OCI-LY7 (cell line): ENCODE data around the gene USH2A.

Source experiments
- EZH2phosphoT487 ChIP-seq: fragments of 200-600 bp; sonication (generic); IDR thresholded peaks from 2 replicates; pipeline ENCODE4 v1.6.1; 2018; ENCODE audit warnings: low read depth, borderline replicate concordance, mild to moderate bottlenecking, mixed run types, antibody characterized with exemption, low read length, moderate library complexity, mixed read lengths
- TF ChIP-seq, protein P1 (sequence below): fragments of 200-600 bp; sonication (generic); conservative IDR thresholded peaks from 2 replicates; pipeline ENCODE4 v1.5.1; 2014; ENCODE audit warnings: mild to moderate bottlenecking, antibody characterized with exemption, low read length, moderate library complexity, mixed read lengths

DNA sequence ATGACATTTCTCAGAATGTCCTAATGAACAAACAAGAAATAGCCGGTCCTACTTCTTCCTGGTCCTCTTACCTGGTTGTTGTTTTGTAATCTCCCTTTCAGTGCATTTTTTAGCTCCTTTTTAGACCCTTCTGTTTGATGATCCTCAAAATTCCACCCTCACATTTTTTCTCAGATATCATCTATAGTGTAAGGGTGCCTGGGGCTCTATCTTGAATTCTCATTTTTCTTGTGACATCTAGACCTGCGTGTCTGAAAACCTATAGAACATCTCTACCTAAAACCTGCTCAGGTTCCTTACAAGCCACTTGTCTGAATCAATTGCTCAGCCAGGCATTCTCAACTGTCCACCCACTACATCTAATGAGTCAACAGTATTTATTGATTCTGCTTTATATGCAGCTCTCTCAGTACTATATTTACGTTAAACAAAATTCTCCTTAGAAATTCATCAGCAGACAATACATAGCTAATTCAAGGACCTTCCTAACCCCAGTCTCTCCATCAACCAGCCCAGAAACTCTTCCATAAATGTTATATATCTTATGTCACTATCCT is 36.5 kb upstream of the USH2A start:
- TF ChIP-seq, protein P1, sequence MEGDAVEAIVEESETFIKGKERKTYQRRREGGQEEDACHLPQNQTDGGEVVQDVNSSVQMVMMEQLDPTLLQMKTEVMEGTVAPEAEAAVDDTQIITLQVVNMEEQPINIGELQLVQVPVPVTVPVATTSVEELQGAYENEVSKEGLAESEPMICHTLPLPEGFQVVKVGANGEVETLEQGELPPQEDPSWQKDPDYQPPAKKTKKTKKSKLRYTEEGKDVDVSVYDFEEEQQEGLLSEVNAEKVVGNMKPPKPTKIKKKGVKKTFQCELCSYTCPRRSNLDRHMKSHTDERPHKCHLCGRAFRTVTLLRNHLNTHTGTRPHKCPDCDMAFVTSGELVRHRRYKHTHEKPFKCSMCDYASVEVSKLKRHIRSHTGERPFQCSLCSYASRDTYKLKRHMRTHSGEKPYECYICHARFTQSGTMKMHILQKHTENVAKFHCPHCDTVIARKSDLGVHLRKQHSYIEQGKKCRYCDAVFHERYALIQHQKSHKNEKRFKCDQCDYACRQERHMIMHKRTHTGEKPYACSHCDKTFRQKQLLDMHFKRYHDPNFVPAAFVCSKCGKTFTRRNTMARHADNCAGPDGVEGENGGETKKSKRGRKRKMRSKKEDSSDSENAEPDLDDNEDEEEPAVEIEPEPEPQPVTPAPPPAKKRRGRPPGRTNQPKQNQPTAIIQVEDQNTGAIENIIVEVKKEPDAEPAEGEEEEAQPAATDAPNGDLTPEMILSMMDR: no peak
- TF ChIP-seq EZH2phosphoT487: no peak
